Retina (tissue), 1 donor: ENCODE measurements around the gene FAM120C.

Source experiments
- DNase-seq: peaks from one replicate; pipeline ENCODE4 v3.0.0-alpha.2; 2016

The FAM120C gene

DNA sequence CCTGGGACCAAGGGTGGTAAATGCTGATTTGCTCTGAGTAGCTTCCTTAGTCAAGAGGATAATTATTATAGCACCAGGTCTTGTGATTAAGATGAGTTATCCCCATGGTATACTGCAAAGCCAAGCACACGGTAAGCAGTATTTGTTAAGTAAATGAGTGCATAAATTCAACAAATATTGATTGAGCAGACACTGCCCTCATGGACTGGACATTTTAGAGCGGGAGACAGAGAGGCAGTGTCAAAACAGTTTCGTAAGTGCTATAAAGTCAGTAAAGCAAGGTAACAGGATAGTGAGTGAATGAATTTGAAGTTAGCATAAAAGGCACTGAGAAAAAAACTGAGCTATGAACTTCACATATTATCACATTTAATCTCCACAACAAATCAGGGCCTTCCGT is 152.7 kb downstream of the FAM120C start:
- no peak for DNase-seq

DNA sequence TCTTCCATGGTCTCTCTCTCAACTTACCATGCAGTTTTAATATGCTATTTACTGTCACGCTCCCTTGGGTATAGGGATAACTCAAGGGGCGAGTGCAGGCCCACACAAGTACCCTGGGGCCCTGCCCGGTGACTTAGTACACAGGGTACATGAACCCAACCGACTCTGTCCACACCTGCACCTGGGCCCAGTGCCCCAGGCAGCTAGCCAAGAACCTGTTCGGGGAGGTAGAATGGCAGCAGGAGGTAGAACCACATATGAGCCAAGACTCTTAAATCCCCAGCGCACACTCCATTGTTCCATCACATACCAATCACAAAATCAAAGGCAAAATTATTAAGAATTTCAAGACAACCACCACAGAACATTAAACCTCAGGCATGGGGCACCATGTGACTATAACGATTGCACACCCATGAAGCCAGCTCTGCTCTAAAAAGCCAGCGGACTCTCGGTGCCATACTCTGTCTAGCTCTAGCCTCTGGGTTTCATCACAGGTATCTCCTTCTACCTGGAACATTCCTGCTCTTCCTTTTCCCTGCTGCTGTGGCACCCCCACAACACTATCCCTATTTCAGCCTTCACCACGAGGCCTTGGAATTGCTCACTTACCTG is 153.4 kb downstream of the FAM120C start:
- DNase-seq = no peak

DNA sequence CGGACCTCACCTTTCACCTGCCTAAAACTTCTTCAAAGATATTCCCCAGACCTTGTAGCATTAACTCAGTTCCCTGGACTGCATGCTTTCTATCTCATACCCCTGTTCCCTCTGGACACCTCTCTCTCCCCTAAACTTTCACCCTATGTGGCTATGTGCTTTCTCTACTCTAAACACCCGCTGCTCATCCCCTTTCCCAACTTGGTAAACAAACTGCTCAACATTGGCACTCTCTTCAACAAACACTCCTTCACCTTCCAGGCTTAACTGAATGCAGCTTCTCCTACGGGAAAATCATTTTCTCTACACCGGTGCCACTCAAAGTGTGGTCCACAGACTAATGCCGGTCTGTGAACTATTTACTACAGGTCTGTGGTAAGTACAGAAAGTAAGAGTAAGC is 158.7 kb downstream of the FAM120C start:
- no peak for DNase-seq
